ENCODE data around the gene ZNF682. TPM values are rescaled to one million over a fixed set of nuclear protein-coding genes. Genes with fewer than 3 reads are reported as not detected.
"Not testable (repeated sequence)": the region's sequence is repeated elsewhere in the genome, so short reads cannot be mapped to it uniquely, and the experiment has no call there.

ZNF682 gene
- total RNA-seq, 4 donors from 2014 or later, result 3.1 to 11.6 (median 6.4) TPM

DNA sequence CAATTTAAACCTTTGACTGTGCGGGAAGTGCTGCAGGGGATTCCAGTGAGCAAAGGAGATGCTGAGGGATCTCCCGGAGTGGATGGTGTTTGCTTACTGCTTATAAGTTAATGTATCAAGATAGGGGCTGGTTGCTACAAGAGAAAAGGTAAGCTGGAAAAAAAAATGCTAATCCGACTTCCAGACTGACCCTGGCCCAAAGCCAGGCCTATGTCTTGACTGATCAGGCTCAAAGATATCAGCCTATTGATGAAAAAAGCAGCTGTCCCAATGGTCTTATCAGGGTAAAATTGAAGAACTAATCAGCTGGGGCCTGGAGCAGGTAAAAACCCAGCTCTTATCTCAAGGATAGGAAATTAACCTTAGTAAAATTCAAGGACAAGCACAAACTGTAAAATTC lies 27.6 kb upstream of the ZNF682 start:
- H3K4me3 ChIP-seq, result no peak overlapping the region
- 49% methylated on average over 3 of the region's 3 CpGs for WGBS
- no peak for DNase-seq (ENCODE audit: low spot score in 2 of 2)
- peaks cover 14% of the 10 kb centered on the region for H3K27me3 ChIP-seq
- H3K27ac ChIP-seq, result no peak overlapping the region
- TF ChIP-seq EP300 (IDR thresholded peaks at IDR 0.05), result no peak
- no peak for TF ChIP-seq POLR2AphosphoS5 (IDR thresholded peaks at IDR 0.05)
- TF ChIP-seq, protein P1, sequence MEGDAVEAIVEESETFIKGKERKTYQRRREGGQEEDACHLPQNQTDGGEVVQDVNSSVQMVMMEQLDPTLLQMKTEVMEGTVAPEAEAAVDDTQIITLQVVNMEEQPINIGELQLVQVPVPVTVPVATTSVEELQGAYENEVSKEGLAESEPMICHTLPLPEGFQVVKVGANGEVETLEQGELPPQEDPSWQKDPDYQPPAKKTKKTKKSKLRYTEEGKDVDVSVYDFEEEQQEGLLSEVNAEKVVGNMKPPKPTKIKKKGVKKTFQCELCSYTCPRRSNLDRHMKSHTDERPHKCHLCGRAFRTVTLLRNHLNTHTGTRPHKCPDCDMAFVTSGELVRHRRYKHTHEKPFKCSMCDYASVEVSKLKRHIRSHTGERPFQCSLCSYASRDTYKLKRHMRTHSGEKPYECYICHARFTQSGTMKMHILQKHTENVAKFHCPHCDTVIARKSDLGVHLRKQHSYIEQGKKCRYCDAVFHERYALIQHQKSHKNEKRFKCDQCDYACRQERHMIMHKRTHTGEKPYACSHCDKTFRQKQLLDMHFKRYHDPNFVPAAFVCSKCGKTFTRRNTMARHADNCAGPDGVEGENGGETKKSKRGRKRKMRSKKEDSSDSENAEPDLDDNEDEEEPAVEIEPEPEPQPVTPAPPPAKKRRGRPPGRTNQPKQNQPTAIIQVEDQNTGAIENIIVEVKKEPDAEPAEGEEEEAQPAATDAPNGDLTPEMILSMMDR (IDR thresholded peaks at IDR 0.05), result no peak
- no peak for TF ChIP-seq POLR2A (IDR thresholded peaks at IDR 0.05)
- H3K36me3 ChIP-seq, result no peaks in the 10 kb centered on the region
- H3K4me1 ChIP-seq, result no peaks in the 10 kb centered on the region
- no peaks in the 10 kb centered on the region for H3K9me3 ChIP-seq

DNA sequence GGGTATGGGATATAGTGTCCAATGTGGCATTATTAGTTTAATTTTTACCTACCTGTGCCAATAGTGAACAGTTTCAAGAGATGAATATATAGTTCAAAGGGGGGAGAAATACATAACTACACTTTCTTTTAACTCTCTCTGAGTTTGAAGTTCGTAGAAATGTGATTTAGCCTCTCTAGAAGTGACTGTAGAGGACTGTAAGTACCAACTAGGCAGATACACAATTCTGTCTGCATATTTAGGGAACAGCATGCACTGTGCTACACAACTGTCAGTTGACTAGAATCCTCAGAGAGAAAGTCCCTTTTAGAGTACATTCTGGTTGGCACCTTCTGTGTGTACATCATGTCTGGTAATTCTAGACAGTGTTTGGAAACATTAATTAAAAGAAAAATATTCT lies 21.0 kb upstream of the ZNF682 start:
- H3K27me3 ChIP-seq, result no peaks in the 10 kb centered on the region
- H3K4me3 ChIP-seq, result no peak overlapping the region
- H3K4me1 ChIP-seq, result no peaks in the 10 kb centered on the region
- 76% methylated on average over 1 of the region's 1 CpG for WGBS
- no peak for TF ChIP-seq EP300 (IDR thresholded peaks at IDR 0.05)
- TF ChIP-seq, protein P1 (IDR thresholded peaks at IDR 0.05), result no peak
- no peak for TF ChIP-seq POLR2A (IDR thresholded peaks at IDR 0.05)
- no peaks in the 10 kb centered on the region for H3K9me3 ChIP-seq
- no peak overlapping the region for H3K27ac ChIP-seq
- DNase-seq (ENCODE audit: low spot score in 2 of 2), result no peak
- H3K36me3 ChIP-seq, result no peaks in the 10 kb centered on the region

DNA sequence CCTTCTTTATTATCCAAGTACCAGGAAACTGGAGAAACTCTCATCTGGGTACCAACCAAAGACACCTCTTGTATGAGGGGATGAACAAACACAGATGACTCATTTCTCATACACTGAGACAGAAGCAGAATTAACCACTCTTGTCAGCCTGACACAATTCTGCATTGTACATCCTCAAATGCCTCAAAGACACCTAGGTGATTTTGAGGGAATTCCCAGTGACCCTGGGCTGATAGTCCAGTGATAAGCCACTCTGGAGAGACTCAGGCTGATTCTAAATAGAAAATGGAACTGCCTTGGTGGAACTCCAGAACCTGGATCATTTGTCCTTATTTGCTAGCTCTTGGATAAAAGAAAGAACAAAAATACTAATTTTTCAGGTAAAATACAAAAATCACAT lies 19.4 kb upstream of the ZNF682 start:
- H3K4me3 ChIP-seq; H3K9me3 ChIP-seq; H3K4me1 ChIP-seq; H3K27ac ChIP-seq; H3K36me3 ChIP-seq; H3K27me3 ChIP-seq; DNase-seq (ENCODE audit: low spot score in 2 of 2): not testable (repeated sequence)

DNA sequence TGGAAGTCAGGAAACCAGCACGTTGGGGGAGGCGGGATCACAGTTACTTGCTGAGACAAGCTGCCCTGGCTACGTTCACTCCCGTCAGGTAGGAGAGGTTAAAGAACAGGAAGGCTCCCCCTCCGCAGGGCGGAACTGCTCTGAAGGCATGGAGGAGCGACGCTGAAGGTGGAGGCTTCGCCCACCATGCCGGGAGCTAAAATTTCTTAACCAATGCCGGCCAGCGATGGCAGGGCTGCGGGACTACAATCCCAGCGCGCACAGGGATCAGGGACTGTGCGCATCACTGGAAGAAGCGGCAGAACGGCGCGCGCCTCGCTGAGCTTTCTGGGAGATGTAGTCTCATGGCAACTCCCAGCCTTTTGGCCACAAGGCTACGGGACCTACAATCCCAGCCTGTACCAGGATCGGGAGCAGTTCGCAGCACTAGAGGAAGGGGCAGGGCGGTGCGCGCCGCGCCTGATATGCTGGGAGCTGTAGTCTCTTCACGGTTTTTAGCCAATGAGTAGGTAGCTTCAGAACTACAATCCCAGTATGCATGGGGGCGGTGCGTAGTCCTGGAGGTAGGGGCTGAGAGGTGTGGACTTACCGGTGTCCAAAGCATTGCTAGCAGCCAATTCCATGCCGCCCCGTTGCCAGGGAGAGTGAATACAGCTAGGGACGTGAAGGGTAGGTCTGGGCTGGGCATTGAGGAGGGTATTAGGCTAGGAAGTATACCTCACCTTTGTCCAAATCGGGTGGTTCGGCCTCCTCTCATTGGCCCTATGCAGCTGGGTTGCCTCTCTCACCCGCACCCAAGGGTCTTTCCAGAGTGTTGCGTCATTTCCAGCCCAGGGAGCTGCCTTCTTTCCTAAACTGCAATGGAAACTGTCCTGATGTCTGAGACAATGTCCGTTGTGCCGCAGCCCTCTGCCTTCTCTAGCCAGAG lies 12.8 kb upstream of the ZNF682 start:
- TF ChIP-seq, protein P1 (IDR thresholded peaks at IDR 0.05), result peak in 1 of 2 donors; percentile 10
- TF ChIP-seq POLR2AphosphoS5 (IDR thresholded peaks at IDR 0.05) (peak in 1 of 3 donors; percentile 50), POLR2A (IDR thresholded peaks at IDR 0.05) (no peak), EP300 (IDR thresholded peaks at IDR 0.05) (no peak)
- H3K4me1 ChIP-seq, result peaks cover 7% of the 10 kb centered on the region
- H3K4me3 ChIP-seq, result peak overlapping the region; percentile 61
- H3K9me3 ChIP-seq, result no peaks in the 10 kb centered on the region
- no peaks in the 10 kb centered on the region for H3K36me3 ChIP-seq
- H3K27ac ChIP-seq, result peak overlapping the region; percentile 57
- DNase-seq (ENCODE audit: low spot score in 2 of 2), result peak; percentile 95 to 96
- H3K27me3 ChIP-seq, result no peaks in the 10 kb centered on the region
- WGBS, result 2% methylated on average over 21 of the region's 43 CpGs

DNA sequence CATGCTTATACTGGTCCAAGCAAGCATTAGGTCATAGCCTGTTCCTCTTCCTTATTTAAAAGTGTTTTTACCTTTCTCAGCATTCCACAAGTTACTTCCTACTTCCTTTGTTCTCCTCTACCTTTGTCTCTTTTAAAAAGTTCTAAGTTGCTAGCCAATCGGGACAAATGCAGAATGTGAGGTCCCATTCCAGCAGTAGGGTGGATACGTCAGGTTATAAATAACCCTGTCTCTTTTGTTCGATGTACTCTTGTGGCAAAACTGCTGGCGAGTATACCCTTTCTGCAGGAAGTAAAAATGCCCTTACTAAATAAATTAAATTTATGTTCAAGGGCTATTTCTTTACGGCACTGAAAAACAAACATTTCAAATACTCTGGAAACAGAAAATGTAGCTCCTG lies 6.4 kb upstream of the ZNF682 start:
- not testable (repeated sequence) for H3K4me1 ChIP-seq; H3K27ac ChIP-seq; H3K36me3 ChIP-seq; H3K9me3 ChIP-seq; H3K4me3 ChIP-seq; H3K27me3 ChIP-seq; DNase-seq (ENCODE audit: low spot score in 2 of 2)
- WGBS, result 29% methylated on average over 5 of the region's 5 CpGs

DNA sequence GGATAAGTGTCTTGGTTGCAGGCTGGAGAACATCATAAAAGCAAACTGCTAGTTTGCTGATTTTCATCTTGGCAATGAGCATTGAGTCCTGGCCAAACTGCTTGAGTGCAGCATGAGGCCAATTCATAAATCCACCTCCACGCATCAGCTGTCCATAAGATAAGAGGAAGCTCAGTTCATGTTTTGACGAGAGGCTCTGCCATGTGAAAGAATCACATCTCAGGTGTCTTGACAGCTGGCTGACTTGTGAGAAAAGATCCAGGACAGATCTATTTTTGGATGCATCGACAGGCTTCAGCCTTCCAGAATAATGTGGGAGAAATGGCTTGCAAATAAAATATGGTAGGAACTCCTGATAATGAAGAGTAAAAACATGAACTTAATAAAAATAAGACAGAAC lies 5.4 kb upstream of the ZNF682 start:
- Histone ChIP-seq H3K36me3 (no peaks in the 10 kb centered on the region), H3K27ac (no peak overlapping the region), H3K4me3 (no peak overlapping the region), H3K9me3 (no peaks in the 10 kb centered on the region), H3K27me3 (peaks cover 5% of the 10 kb centered on the region), H3K4me1 (peaks cover 9% of the 10 kb centered on the region)
- 50% methylated on average over 3 of the region's 3 CpGs for WGBS
- no peak for TF ChIP-seq POLR2A (IDR thresholded peaks at IDR 0.05)
- no peak for TF ChIP-seq POLR2AphosphoS5 (IDR thresholded peaks at IDR 0.05)
- TF ChIP-seq, protein P1 (IDR thresholded peaks at IDR 0.05), result no peak
- no peak for TF ChIP-seq EP300 (IDR thresholded peaks at IDR 0.05)
- no peak for DNase-seq (ENCODE audit: low spot score in 2 of 2)

Measured in suprapubic skin (tissue), 4 donors.